HG02852 (cell line): ENCODE measurements around the gene SCEL.
A peak's percentile ranks its signal among the peaks of the same experiment; 100 is the strongest.

Experiments used
- ATAC-seq: cut with Tn5 transposase; IDR thresholded peaks from one replicate; pipeline ENCODE4 v1.9.1; 2021; ENCODE audit warnings: mild to moderate bottlenecking, moderate library complexity; ENCODE audit not compliant: unreplicated experiment

The SCEL gene

DNA sequence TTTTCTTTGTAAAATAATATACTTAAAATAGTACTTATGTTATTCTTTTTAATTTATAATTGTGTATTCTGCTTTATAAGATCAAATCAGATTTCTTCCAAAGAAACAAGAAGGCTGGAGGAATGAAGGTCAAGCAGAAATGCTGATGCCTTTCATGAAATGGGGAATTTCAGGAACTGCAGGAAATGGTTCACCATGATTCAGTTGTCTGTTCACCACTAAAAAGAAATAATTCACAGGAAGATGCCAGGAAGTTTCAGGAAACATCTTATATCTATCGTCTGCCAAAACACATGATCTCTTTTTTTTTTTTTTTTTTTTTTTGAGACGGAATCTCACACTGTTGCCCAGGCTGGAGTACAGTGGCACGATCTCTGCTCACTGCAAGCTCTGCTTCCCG, 15.7 kb upstream of the SCEL start:
- no peak for ATAC-seq

DNA sequence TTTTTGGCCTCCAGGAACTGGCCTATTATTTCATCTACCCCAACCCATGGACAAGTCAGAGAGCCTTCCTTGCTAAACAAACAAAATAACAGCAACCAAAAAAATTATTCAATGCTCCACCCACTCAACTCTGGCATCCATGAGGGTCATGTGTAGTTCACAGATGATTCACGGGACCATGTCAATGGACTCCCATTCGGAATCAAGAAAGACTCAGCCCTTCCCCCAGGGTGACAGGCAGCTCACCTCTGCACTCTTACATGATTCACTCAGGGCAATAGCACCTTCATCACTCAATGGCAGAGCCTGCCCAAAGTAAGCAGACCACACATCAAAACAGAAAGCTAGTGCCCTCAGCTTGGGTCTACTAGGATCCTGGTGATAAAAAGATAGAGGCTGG, 14.3 kb upstream of the SCEL start:
- no peak for ATAC-seq

DNA sequence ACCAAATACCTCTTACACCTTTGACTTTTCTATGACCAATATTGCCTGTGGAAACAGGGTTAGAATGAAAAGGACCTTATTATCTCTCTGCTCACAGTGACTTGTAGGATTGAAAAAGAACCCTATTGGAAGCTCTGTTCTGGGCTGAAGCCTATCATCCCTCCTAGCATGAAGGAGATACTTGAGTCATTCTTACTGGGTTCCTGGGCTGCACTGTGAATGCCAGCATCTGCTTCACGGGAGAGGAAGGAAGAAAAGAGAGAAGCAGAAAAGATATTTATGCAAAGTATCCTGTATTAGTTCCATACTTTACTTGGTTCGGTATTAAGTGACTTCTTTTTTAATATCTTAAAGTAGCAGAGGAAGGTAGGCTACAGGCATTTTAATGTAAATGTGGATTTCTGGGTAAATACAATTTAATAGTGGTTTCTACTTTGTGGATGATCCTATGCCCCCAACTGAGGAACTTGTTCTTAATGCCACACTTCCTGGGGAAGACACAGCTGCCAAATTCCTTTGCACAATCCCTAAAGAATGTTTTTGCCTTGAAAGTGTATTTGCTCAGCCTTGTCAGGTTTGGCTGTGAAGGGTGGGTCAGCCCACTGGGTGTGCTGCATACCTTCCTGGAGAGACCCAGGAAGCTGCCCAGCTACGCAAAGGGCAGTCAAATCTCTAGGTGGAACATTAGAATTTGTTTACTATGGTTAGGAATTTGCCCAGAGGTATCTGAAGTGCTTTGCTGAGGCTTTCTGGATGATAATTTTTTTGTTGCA, 13.7 kb upstream of the SCEL start:
- ATAC-seq: no peak

DNA sequence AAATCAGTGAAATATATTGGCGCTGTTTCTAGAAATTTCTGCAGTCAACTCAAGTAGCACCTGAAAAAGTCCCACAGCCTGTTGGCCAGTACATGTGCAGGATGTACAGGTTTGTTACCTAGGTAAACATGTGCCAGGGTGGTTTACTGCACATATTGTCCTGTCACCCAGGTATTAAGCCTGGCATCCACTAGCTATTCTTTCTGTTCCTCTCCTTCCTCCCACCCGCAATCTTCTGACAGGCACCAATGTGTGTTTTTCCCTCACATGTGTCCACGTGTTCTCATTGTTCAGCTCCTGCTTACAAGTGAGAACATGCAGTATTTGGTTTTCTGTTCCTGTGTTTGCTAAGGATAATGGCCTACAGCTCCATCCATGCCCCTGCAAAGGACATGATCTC, 13.1 kb upstream of the SCEL start:
- ATAC-seq: no peak

DNA sequence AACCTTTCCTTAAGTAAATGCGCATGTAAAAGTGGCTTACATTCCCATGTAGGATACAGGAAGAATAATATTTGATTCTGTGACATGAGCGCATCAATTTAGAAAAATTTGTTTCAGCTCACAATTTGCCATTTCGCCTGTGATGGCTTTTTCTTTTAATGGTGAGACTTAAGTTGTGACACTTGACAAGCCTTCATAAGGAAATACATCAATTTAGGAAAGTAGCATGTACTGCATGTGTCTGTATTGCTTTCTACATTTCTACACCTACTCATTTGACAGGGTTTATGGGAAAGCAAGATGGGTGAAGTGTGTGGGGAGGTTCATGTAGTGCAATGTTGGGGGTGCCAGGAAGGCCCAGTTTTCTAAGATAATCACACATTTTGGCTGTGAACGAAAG, 12.1 kb upstream of the SCEL start:
- no peak for ATAC-seq

DNA sequence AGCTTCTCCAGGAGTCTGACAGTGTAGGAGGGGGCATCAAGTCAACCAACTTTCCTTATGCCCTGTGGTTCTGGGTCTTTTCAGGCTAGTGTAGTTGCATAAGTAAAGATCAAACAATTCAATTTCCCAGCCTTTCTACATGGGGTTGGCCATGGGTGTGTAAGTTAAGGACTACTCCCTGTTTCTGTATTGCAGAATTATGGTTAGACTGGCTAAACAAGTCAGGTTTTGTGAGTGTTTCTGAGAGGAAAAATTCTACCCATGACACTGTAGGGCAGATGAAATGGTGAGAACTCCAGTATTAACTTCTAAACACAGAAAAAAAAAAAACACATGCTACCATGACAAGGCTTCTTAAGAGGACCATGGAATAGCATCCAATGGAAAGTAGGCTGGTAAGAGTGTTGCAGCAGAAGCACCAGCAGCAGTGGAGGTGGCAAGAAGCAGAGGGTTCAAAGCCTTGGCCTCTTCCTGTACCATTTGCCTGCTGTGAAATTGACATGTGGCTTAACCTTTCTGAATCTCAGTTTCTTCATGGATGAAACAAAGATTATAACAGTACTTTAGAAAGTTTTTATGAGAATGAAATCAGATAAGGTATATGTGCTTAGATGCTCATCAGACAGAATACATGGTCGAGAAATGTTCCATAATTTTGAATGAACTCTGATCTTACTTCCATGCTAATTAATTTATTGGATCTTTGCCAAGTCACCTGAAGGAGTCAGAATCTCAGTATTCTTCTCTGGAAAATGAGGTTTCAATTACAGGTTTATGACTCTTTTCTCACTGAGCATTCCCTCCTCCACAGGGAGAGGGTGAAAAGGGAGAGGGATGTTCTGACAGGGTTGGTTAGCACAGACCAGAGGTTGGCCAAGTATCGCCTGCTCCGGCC, 11.4 kb upstream of the SCEL start:
- no peak for ATAC-seq

DNA sequence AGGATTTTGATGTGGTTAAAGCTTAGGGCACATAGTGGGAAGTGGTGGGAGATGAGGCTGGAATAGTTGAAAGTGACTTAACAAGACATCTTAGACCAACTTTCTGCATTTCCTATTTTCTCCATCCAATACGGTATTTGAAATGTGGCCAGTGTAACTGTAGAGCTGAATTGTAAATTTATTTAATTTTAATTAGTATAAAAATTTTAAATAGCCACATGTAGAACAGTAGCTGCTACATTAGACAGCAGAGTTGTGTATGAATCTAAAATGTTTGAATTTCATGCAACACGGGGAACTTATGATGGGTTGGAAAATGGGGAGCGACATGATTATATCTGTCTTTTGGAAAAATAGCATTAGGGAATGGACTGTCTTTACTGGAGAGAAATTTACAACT, 7.1 kb upstream of the SCEL start:
- no peak for ATAC-seq

DNA sequence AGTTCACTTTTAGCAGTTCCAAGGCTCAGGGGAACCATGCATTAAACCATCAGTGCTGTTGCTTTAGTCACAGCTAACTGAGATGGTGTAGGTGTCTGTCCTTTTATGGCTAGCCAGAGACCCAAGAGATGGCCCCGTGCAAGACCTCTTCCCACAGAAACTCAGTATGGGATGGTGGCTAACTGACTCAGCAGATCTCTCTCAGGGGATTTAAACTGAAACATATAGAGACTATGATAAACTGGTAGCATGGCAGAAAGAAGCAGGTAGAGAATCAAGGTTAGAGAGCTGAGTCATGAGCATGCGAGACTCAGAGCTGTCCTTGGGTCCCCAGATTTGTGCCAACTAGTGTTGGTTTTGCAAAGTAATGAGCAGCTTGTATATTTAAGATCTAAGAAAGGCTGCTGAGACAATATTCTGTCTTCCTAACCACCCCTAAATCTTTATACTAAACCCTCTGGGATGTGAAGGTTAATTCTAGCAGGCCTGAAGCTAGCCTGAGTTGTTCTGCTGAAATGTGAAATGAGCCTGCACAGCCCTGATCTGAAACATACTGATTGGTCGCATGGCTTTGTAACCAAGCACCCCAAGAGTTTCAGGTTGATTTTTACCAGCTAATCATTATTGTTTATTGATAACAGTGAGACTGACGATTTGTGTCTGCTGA, 6.5 kb upstream of the SCEL start:
- ATAC-seq: peak; percentile 88

DNA sequence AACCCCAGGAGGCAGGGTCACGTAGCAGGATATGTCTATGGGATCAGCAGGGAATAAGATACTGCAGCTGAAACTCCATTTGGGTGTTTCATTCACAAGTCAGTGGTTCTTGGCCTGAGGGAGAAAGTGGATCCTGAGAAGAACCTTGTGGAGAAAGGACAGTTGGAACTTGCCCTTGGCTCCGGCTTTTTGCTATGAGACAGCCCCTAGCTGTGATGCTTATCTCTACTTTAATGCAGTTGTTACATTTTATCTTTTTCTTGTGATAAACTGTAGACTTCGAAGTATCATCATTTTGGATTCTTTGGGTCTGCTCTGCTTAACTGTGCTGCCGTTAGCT, 6.0 kb upstream of the SCEL start:
- no peak for ATAC-seq

DNA sequence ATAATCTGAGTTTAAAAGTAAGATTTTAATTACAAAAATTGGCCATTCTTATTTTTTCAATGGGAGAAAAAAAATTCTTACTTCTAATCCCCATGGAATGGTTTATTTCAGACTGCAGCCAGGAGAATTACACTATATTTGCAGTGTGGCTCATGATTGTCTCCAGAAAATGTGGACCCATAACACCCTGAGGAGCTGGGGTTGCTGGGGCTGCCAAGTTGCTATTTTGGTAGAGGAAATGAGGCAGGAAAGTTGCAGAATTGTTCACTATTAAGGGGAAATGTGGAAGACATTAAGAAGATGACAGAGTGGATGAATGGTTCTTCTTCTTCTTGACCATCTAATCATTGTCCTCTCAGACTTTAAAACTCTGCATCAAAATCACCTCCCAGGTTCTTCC, 4.6 kb upstream of the SCEL start:
- no peak for ATAC-seq

DNA sequence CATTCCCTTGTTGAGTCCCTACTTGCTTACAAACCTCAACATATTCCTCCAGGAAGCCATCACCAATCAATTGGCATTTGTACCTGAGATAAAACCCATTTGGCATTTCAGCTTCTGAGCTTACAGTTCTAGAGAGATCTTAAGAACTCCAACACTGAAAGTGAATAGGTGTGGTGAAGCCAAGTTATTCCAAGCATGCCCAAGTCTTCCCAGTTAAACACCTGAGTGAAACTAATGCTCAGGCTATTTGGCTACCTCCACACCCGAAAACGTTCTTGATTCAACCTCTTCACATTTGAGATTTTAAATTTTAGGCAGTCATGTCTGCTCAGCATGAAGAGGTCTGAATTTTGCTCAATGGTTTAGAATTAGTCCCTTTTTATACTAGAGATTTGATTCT, 2.5 kb upstream of the SCEL start:
- ATAC-seq: no peak

DNA sequence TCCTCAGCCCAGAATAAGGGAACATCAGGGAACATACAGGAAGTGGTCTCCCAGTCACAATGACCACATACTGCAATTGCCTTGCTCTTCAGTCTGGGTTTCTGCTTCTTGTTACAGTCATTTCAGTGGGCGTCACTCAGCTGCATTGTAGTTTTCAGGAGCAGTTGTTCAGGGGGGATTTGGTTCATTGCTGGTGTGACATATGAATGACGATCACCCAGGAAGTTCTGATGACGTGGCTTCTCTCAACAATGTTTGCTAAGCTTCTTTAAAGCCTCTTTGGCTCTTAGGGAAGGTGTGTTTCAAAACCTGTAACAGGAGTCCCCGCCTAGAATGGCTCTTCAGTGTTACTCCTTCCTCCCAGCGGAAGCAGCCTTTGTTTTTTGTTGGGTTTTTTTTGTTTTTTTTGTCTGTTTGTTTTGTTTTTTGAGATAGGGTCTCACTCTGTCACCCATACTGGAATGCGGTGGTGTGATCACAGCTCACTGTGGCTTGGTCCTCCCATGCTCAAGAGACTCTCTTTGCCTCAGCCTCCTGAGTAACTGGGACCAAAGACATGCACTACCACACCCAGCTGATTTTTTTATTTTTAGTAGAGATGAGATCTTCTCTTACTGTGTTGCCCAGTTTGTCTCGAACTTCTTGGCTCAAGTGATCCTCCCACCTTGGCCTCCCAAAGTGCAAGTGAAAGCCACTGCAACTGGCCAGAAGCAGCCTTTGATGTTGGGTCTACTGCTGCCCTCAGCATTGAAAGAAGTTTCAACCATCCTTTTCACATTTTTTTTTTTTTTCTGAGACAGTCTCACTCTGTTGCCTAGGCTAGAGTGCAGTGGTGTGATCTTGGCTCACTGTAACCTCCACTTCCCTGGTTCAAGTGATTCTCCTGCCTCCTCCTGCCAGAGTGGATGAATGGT, 1.4 kb upstream of the SCEL start:
- no peak for ATAC-seq

DNA sequence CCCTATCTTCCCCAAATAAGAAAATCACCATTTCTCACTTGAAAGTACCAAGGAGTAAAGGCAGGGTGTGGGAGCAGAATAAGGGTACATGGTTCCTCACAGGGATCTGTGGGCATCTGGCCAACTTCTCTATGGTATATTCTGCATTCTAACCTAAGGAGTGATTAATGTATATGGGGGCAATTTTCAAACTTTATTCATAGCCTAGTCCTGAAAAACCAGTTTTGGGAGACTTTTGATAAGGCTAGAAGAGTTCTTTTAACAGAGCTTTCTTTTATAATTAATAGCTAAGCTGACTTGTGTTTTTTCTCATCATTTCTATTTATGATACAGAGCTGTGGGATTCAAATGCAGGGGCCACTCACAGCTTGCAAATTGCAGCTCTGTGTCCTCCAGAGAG, 852 bp downstream of the SCEL start:
- no peak for ATAC-seq

DNA sequence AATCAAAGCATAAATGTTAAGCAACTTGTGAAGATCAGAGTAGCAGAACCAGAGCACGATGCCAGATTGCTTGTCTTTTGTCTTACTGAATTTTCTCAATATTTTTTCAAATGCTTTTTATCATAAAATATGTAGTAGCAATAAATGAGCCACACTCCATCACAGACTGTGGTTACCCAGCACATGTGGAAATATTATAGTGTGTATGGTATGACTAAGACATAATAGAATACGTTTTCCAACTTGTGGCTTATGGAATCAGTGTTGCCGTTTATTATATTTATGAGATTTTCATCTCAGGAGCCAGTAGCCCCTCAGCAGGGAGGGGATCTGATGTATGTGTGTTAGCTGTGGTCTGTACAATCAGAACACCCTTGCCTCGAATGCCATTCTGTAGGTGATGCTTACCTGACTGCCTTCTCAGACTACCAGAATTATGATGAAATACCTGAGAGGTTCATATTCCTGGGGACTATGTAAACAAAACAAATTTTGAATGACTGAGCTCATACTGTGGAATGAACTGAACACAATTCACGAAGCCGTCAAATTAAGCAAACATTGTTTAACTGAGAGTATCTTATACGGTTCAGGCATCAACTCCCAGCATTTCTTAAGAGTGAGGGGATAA, 1.9 kb downstream of the SCEL start:
- no peak for ATAC-seq

DNA sequence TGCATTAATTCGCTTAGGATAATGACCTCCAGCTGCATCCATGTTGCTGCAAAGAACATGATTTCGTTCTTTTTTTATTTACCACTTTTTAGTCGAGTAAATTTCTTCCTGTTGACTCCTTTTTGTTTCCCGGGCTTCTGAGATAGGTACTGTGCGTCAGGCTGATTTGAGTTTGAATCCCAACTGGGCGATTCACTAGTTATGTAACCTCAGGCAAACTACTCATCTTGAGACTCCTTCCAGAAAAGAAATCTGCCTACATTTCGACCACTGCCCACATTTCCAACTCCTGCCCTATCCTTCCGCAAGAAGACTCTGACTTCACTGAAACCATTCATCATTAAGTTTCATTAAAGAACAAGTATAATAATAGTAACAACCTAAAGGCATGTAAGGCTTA, 8.2 kb downstream of the SCEL start:
- ATAC-seq: no peak

DNA sequence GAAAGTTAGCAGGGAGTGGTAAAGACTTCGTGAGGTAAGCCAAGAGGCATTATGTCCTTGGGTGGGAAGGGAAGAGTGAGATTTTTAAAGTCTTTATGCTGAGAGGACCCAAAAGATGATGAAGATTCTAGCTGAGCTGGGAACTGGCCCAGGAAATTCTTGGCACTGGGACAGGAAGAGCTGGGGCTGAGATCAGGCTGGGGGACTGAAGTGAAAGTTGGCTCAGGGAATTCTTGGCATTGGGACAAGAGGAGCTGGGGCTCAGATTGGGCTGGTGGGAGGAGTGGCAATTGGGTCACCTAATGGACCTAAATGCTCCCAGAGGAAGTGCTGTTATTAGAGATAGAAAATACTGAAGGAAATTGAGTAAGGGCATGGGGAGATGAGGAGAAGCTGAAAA, 8.8 kb downstream of the SCEL start:
- no peak for ATAC-seq

DNA sequence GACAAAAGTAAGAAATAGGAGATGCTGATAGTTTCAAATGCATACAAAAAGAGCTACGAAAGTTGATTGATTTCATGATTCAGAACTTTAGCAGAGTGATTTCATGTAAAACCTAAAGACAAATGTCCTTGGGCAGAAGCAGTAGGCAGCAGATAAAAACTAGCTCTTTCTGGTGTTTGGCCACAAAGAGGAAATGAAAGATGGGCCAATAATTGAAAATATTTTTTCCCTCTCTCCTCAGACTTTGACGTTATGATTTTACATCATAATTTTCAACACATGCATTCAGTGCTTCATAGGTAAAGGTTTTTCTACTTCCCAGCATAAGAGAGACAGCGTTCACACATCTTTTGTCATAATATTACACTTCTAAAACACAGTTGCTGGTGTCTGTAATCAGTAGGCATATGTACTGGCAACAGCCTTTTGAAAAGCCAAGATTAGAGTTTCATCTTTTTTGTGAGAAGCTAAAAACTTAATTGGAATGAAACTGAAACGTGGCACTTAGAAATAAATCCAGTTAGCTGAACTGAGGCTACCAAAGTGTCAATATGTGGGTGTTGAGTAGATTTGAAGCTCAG, 9.3 kb downstream of the SCEL start:
- no peak for ATAC-seq

DNA sequence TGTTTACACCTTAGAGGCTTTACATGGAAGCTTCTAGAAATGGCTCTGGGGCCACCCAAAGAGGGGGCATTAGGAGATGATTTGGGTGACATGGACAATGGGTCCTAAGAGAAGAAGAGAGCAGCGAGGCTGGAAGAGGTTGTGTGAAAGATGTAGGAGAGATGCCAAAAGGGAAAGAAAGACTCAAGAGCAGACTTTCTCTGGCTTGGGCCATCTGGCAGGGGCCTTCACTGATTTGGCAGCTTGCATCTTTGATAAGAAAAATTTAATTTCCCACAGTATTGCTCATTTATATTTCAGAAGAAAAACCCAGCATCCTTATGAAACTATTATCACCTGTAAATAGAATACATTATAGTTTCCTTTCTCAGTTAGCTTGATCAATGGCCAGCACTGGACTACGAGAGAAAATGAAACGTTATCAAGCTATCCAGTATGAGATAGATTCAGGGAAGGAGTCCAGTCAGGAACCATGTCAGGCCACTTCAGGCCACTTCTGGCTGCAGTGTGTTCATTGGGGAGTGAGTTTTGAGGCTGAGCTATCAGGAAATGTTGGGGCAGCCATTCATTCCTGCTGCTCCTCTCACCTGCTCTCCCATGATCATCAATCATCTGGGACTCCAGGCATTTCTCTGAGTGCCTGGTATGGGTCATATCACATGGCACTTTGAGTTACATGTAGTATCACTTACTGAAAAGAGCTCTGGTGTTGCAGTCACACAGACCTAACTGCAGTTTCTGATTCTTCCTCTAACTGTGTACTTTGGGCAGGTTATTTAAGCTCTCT, 10.3 kb downstream of the SCEL start:
- no peak for ATAC-seq

DNA sequence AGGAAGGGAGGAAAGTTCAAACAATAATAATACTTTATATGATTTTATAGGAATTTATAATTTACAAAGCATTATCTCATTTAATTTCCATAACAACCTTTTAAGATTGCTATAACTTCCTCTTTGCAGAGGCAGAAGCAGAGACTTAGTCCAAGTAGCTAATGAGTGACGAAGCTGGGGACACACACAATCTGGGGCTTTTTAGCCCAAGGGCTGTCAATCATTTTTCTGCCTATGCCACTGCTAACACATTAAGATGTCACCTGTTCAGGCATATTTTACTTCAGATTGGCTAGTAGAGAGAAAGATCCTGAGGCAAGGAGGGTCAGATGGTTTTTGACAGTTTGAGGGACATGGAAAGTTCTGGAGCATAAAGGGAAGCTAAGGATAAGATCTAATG, 12.6 kb downstream of the SCEL start:
- peak; percentile 54 for ATAC-seq
